Measurements from ENCODE around the gene RNASE13.
"Not testable (repeated sequence)": the region's sequence is repeated elsewhere in the genome, so short reads cannot be mapped to it uniquely, and the experiment has no call there.

The RNASE13 gene

DNA sequence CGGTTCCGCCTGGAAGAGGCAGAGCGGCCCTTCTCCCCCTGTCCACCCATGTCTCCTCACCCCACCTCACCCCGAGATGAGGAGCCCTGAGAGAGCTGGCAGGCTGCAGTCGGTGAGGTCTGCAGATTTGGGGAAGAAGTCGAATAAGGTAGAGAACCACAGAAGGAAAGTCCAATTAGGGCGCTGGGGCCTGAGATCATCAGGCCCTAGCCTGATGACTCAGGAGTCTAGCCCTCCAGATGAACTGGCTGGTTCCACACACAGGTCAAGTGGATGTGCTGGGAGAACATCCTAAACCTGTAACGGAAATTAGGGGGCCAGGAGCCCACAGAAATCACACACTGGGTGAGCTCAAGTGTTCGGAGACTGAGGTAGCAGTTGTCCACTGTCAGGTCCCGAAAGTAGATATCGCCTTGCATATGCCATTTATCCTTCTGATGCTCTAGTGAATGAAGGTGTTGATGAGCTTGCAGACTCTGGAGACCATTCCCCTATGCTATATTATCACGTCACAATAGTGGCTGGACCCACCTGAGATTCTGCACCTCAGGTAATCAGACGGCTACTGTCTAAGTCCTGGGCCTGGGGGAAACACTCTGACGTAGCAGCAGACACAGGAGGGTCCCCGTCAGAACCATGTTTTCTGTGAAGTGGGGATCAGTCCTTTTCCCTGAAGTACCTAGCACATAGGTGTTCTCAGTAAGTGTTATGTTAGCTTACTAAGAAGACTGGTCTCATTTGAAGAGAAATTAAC lies 45.7 kb downstream of the RNASE13 start:
- DNase-seq (ENCODE audit: low read depth) = no peak

DNA sequence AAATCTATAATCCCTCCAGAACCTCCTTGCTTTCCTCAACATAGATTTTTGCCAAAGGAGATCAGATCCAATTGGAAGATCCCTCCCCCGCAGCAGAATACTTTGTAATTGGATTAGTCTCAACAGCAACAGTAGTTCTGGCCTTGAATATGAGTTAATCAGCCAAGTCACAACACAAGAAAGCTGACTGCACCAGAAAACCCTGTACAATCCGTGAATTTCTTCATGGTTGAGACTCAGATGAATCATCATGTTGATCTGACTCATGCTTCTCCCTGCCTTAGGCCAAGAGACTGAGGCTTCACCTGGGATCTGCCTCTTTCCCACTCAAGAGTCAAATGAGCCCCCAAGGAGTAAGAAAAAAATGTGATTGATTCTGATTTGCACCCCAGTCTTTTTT lies 47.8 kb downstream of the RNASE13 start:
- no peak for DNase-seq (ENCODE audit: low read depth)

DNA sequence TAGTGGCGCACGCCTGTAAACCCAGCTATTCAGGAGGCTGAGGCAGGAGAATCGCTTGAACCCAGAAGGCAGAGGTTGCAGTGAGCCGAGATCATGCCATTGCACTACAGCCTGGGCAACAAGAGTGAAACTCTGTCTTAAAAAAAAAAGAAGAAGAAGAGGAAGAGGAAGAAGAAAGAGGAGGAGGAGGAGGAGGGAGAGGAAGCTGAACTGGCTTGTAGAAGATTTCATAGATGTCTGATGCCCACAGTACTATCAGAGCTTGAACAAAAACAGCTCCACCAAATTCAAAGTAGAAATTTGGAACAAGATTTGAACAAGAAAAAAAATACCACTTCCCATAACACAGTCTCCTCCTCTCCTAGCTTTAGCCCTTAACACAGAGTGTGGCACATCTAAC lies 49.0 kb downstream of the RNASE13 start:
- DNase-seq (ENCODE audit: low read depth) = not testable (repeated sequence)

Measured in stimulated activated CD8-positive, alpha-beta memory T cell treated with anti-CD3 and anti-CD28 coated beads, Interleukin-7, amount 100 ng/mL, for 24 hours (primary cell).